ENCODE results near the gene ANXA8L1.

- TF ChIP-seq, protein P1, sequence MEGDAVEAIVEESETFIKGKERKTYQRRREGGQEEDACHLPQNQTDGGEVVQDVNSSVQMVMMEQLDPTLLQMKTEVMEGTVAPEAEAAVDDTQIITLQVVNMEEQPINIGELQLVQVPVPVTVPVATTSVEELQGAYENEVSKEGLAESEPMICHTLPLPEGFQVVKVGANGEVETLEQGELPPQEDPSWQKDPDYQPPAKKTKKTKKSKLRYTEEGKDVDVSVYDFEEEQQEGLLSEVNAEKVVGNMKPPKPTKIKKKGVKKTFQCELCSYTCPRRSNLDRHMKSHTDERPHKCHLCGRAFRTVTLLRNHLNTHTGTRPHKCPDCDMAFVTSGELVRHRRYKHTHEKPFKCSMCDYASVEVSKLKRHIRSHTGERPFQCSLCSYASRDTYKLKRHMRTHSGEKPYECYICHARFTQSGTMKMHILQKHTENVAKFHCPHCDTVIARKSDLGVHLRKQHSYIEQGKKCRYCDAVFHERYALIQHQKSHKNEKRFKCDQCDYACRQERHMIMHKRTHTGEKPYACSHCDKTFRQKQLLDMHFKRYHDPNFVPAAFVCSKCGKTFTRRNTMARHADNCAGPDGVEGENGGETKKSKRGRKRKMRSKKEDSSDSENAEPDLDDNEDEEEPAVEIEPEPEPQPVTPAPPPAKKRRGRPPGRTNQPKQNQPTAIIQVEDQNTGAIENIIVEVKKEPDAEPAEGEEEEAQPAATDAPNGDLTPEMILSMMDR (IDR thresholded peaks at IDR 0.05) = no peak
- TF ChIP-seq POLR2A (IDR thresholded peaks at IDR 0.05) = no peak
Observed at GRCh38 chr10:46327685-46328084, 47.9 kb upstream of the ANXA8L1 start.
